ENCODE measurements around the gene PCDH9. TPM values are rescaled to one million over a fixed set of nuclear protein-coding genes. Genes with fewer than 3 reads are reported as not detected.

PCDH9 gene
- total and polyA plus RNA-seq, 2 of the 4 experiments (the other 2 are of a cell fraction) = 2.2 to 10.2 TPM

DNA sequence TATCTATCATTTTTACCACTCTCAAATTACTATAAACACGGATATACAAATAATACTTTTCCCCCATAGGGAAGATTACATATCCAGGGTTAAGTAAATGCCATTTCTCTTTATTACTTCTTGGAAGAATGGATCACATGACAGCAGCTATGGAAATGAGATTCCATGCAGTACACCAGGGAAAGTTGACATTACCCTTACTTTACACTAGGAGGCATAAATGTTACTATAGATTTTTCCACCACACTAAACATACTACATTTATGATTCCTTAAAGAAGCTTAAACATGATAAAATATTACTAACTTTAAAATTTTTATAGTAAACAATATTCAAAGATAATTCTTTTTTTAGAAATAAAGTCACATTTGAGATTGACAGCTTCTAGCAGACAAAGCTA, 611.4 kb downstream of the PCDH9 start:
- H3K9me1 ChIP-seq (ENCODE audit: insufficient read depth, low read length) = no peaks in the 10 kb centered on the region
- no peaks in the 10 kb centered on the region for H3K4me1 ChIP-seq (ENCODE audit: control insufficient read depth, insufficient read depth, low read length)
- H4K8ac ChIP-seq (ENCODE audit: low read depth in 2 of 2, low read length in 2 of 2) = no peak overlapping the region
- H3K4ac ChIP-seq (ENCODE audit: low read depth, low read length) = no peak overlapping the region
- intact Hi-C loops (cut with micrococcal nuclease) = loop anchor here (5.0 kb wide), 1 partner anchor 604 kb away; no protein-coding TSS in a partner anchor
- dilution Hi-C loops (cut with HindIII; ENCODE audit: low sequenced_read_pairs, unreplicated experiment) = no loop called here
- in situ Hi-C loops (cut with MboI; ENCODE audit: low sequenced_read_pairs) = loop anchor here (5.0 kb wide), 1 partner anchor 609 kb away; no protein-coding TSS in a partner anchor
- no peak overlapping the region for H2BK120ac ChIP-seq (ENCODE audit: low read depth, low read length)
- no peak overlapping the region for H2BK20ac ChIP-seq (ENCODE audit: low read depth, low read length)
- ChIA-PET CTCF (interaction anchor here (0.5 to 1.1 kb wide), 4 partner anchors 9 to 413 kb away, joined by 3 read pairs; no protein-coding TSS in a partner anchor), POLR2A (ENCODE audit: unreplicated experiment) (no interaction called here)
- no peak overlapping the region for H3K9ac ChIP-seq (ENCODE audit: low read depth, low read length)
- no peak overlapping the region for H4K5ac ChIP-seq (ENCODE audit: low read depth, low read length)
- ATAC-seq (ENCODE audit: low read depth) = peak; percentile 83
- no CpG with 5 or more reads among the region's 1 CpG for WGBS, 2 experiments (ENCODE audit: extremely low coverage in 2 of 2, insufficient read length in 1 of 2)
- no peaks in the 10 kb centered on the region for H3K36me3 ChIP-seq (ENCODE audit: control insufficient read depth, insufficient read depth, low read length)
- no peak overlapping the region for H3K27ac ChIP-seq (ENCODE audit: insufficient read depth, low read length)
- H3K79me1 ChIP-seq (ENCODE audit: low read depth in 1 of 2, low read length in 2 of 2) = no peaks in the 10 kb centered on the region
- no peaks in the 10 kb centered on the region for H3K27me3 ChIP-seq (ENCODE audit: control insufficient read depth, insufficient read depth, low read length)
- H3K9me3 ChIP-seq (ENCODE audit: control insufficient read depth, insufficient read depth, low read length) = no peaks in the 10 kb centered on the region; the same call in 1 of the 2 replicates
- no peak overlapping the region for H2AK5ac ChIP-seq (ENCODE audit: low read depth, low read length)
- BruUV-seq (replicated peaks) = no TSS peak
- H2BK5ac ChIP-seq (ENCODE audit: low read depth, low read length, poor library complexity, severe bottlenecking) = no peak overlapping the region
- H2AFZ ChIP-seq (replicated peaks; ENCODE audit: low read length, poor library complexity) = no peak overlapping the region
- TF ChIP-seq RAD21 (IDR thresholded peaks at IDR 0.05; ENCODE audit: low read length) (peak; percentile 62), RFX5 (IDR thresholded peaks at IDR 0.05; ENCODE audit: low read depth, low read length) (no peak), SMC3 (IDR thresholded peaks at IDR 0.05; ENCODE audit: low read depth, low read length) (peak; percentile 73), FOS (IDR thresholded peaks at IDR 0.05; ENCODE audit: low read depth, low read length) (no peak), CHD1 (IDR thresholded peaks at IDR 0.05; ENCODE audit: low read depth, low read length) (no peak)
- TF ChIP-seq, protein P1, sequence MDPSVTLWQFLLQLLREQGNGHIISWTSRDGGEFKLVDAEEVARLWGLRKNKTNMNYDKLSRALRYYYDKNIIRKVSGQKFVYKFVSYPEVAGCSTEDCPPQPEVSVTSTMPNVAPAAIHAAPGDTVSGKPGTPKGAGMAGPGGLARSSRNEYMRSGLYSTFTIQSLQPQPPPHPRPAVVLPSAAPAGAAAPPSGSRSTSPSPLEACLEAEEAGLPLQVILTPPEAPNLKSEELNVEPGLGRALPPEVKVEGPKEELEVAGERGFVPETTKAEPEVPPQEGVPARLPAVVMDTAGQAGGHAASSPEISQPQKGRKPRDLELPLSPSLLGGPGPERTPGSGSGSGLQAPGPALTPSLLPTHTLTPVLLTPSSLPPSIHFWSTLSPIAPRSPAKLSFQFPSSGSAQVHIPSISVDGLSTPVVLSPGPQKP (IDR thresholded peaks at IDR 0.05; ENCODE audit: borderline replicate concordance, low read depth, low read length) = no peak
- TF ChIP-seq, protein P2, sequence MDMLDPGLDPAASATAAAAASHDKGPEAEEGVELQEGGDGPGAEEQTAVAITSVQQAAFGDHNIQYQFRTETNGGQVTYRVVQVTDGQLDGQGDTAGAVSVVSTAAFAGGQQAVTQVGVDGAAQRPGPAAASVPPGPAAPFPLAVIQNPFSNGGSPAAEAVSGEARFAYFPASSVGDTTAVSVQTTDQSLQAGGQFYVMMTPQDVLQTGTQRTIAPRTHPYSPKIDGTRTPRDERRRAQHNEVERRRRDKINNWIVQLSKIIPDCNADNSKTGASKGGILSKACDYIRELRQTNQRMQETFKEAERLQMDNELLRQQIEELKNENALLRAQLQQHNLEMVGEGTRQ (IDR thresholded peaks at IDR 0.05; ENCODE audit: low read depth, low read length) = peak; percentile 70
- TF ChIP-seq, protein P3, sequence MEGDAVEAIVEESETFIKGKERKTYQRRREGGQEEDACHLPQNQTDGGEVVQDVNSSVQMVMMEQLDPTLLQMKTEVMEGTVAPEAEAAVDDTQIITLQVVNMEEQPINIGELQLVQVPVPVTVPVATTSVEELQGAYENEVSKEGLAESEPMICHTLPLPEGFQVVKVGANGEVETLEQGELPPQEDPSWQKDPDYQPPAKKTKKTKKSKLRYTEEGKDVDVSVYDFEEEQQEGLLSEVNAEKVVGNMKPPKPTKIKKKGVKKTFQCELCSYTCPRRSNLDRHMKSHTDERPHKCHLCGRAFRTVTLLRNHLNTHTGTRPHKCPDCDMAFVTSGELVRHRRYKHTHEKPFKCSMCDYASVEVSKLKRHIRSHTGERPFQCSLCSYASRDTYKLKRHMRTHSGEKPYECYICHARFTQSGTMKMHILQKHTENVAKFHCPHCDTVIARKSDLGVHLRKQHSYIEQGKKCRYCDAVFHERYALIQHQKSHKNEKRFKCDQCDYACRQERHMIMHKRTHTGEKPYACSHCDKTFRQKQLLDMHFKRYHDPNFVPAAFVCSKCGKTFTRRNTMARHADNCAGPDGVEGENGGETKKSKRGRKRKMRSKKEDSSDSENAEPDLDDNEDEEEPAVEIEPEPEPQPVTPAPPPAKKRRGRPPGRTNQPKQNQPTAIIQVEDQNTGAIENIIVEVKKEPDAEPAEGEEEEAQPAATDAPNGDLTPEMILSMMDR (conservative IDR thresholded peaks at IDR 0.05; ENCODE audit: low read depth, low read length) = peak; percentile 59
- H3K4me2 ChIP-seq (ENCODE audit: low read depth, low read length) = no peak overlapping the region
- peak; percentile 63 for DNase-seq
- no peaks in the 10 kb centered on the region for H4K20me1 ChIP-seq (ENCODE audit: insufficient read depth, low read length)
- no peak overlapping the region for H4K91ac ChIP-seq (ENCODE audit: insufficient read depth, low read depth, low read length)
- no peak overlapping the region for H3K18ac ChIP-seq (ENCODE audit: low read depth, low read length)
- H3K23ac ChIP-seq (ENCODE audit: low read depth, low read length) = no peak overlapping the region
- H2BK15ac ChIP-seq (ENCODE audit: low read depth, low read length) = no peak overlapping the region
- H3K14ac ChIP-seq (replicated peaks; ENCODE audit: low read depth, low read length) = no peak overlapping the region
- no peak overlapping the region for H3K4me3 ChIP-seq (ENCODE audit: insufficient read depth, low read depth, low read length)
- no peak overlapping the region for H2AK9ac ChIP-seq (replicated peaks; ENCODE audit: low read depth, low read length, poor library complexity)
- no peak overlapping the region for H3K56ac ChIP-seq (ENCODE audit: extremely low read depth, insufficient read depth, low read length)

Measured in IMR-90 (cell line).